ENCODE data around the gene METTL5.
"Not testable (repeated sequence)": the region's sequence is repeated elsewhere in the genome, so short reads cannot be mapped to it uniquely, and the experiment has no call there.

The METTL5 gene

GRCh38 chr2:169853041-169853668 is 28.4 kb upstream of the METTL5 start:
- H3K4me2 ChIP-seq (ENCODE audit: low read depth, low read length) = no peak overlapping the region
- H2AFZ ChIP-seq (ENCODE audit: low read length) = no peak overlapping the region

DNA sequence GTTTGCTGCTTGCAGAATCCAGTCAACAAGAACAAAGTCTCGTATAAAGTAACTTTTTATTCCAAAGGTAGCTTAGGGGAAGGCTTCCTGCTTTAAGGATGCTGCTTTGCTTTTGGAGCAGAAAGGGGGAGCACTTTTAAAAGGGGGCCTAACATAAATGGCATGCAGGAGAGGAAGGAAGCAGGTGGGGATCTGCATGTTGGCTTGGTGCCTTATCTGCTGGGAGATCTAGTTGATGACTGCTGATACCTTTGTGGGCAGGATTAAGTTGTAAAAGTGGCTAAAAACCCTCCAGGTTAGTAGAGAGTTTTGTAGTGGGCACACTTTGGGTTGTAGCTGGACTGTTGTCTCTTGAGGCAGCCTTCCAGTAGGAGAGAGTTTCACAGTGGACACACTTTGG is 25.0 kb upstream of the METTL5 start:
- Histone ChIP-seq H3K9me2 (replicated peaks; ENCODE audit: insufficient read depth, low read length) (no peaks in the 10 kb centered on the region), H3K27ac (ENCODE audit: low read length) (no peak overlapping the region), H3K4me3 (ENCODE audit: low read length) (no peak overlapping the region), H3K79me2 (ENCODE audit: low read length) (peaks cover 64% of the 10 kb centered on the region), H3K9me3 (replicated peaks; ENCODE audit: insufficient read depth, low read length) (no peaks in the 10 kb centered on the region), H3K4me2 (ENCODE audit: low read depth, low read length) (no peak overlapping the region), H3K36me3 (replicated peaks; ENCODE audit: insufficient read depth, low read length) (no peaks in the 10 kb centered on the region), H4K20me1 (ENCODE audit: insufficient read depth, low read length) (no peaks in the 10 kb centered on the region; the same call in 1 of the 2 replicates), H3K27me3 (replicated peaks; ENCODE audit: insufficient read depth, low read length) (no peaks in the 10 kb centered on the region), H3K4me1 (ENCODE audit: low read length) (no peaks in the 10 kb centered on the region), H3F3A (ENCODE audit: insufficient read depth, low read length) (no peaks in the 10 kb centered on the region), H2AFZ (ENCODE audit: low read length) (no peak overlapping the region), H3K9ac (ENCODE audit: low read length) (no peak overlapping the region)
- DNase-seq = no peak
- TF ChIP-seq EZH2phosphoT487 (IDR thresholded peaks at IDR 0.05; ENCODE audit: low read length) (no peak), CTCF (IDR thresholded peaks at IDR 0.05; ENCODE audit: low read length) (no peak), EZH2 (optimal IDR thresholded peaks at IDR 0.05; ENCODE audit: low read depth, low read length) (no peak)

More at GRCh38 chr2:169853041-169853668, 28.4 kb upstream of the METTL5 start:
- H3K4me3 ChIP-seq (ENCODE audit: low read length) = no peak overlapping the region
- no peaks in the 10 kb centered on the region for H3F3A ChIP-seq (ENCODE audit: insufficient read depth, low read length)
- H3K9me2 ChIP-seq (replicated peaks; ENCODE audit: insufficient read depth, low read length) = no peaks in the 10 kb centered on the region
- no peaks in the 10 kb centered on the region for H3K27me3 ChIP-seq (replicated peaks; ENCODE audit: insufficient read depth, low read length)
- H3K9me3 ChIP-seq (replicated peaks; ENCODE audit: insufficient read depth, low read length) = no peaks in the 10 kb centered on the region
- no peak overlapping the region for H3K9ac ChIP-seq (ENCODE audit: low read length)
- H3K27ac ChIP-seq (ENCODE audit: low read length) = no peak overlapping the region
- no peaks in the 10 kb centered on the region for H3K36me3 ChIP-seq (replicated peaks; ENCODE audit: insufficient read depth, low read length)
- peaks cover 50% of the 10 kb centered on the region for H3K79me2 ChIP-seq (ENCODE audit: low read length)
- no peaks in the 10 kb centered on the region for H3K4me1 ChIP-seq (ENCODE audit: low read length)
- no peaks in the 10 kb centered on the region for H4K20me1 ChIP-seq (ENCODE audit: insufficient read depth, low read length)
- DNase-seq = no peak
- no peak for TF ChIP-seq CTCF (IDR thresholded peaks at IDR 0.05; ENCODE audit: low read length)
- TF ChIP-seq EZH2phosphoT487 (IDR thresholded peaks at IDR 0.05; ENCODE audit: low read length) = no peak
- no peak for TF ChIP-seq EZH2 (optimal IDR thresholded peaks at IDR 0.05; ENCODE audit: low read depth, low read length)

DNA sequence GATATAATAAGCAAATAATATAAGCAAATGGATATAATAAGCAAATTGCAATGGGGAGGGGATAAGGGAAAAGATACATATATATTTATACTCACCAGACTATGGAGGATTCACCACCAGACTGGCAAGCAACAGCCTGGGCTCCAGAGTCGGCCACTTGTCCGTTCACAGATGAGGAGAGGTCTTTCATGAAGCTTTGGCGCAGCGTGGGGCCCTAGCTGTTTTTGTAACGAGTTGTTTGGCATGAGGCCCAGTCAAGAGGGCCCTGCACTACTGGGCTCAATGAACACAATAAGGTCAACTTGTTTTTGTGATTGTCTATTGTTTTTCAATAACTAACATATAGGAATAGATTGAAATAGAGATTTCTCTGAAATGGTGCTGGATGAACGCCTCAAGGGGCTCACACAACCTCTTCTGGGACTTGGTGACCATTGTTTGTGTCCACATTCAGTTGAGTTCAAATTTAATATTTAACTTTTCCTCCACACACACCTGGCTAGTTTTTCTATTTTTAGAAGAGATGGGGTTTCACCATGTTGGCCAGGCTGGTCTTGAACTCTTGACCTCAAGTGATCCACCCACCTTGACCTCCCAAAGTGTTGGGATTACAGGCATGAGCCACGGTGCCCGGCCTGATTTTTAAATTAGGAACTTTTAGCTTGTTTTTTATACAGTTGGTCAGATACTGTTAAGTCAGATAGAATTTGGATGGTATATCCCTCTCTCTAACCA is 24.4 kb upstream of the METTL5 start:
- H3F3A ChIP-seq (ENCODE audit: insufficient read depth, low read length); H4K20me1 ChIP-seq (ENCODE audit: insufficient read depth, low read length); H3K9me2 ChIP-seq (replicated peaks; ENCODE audit: insufficient read depth, low read length); DNase-seq; H3K27me3 ChIP-seq (replicated peaks; ENCODE audit: insufficient read depth, low read length); H3K36me3 ChIP-seq (replicated peaks; ENCODE audit: insufficient read depth, low read length); H2AFZ ChIP-seq (ENCODE audit: low read length); H3K4me3 ChIP-seq (ENCODE audit: low read length); H3K9ac ChIP-seq (ENCODE audit: low read length); H3K27ac ChIP-seq (ENCODE audit: low read length); H3K9me3 ChIP-seq (replicated peaks; ENCODE audit: insufficient read depth, low read length); H3K4me1 ChIP-seq (ENCODE audit: low read length); H3K4me2 ChIP-seq (ENCODE audit: low read depth, low read length): not testable (repeated sequence)
- H3K79me2 ChIP-seq (ENCODE audit: low read length) = peaks cover 67% of the 10 kb centered on the region

- Histone ChIP-seq H3K9ac (ENCODE audit: low read length) (no peak overlapping the region), H3K79me2 (ENCODE audit: low read length) (peaks cover 69% of the 10 kb centered on the region), H3K9me2 (replicated peaks; ENCODE audit: insufficient read depth, low read length) (no peaks in the 10 kb centered on the region), H3F3A (ENCODE audit: insufficient read depth, low read length) (no peaks in the 10 kb centered on the region), H3K4me1 (ENCODE audit: low read length) (no peaks in the 10 kb centered on the region), H3K27me3 (replicated peaks; ENCODE audit: insufficient read depth, low read length) (no peaks in the 10 kb centered on the region), H4K20me1 (ENCODE audit: insufficient read depth, low read length) (no peaks in the 10 kb centered on the region; the same call in 1 of the 2 replicates), H3K4me2 (ENCODE audit: low read depth, low read length) (no peak overlapping the region), H3K36me3 (replicated peaks; ENCODE audit: insufficient read depth, low read length) (no peaks in the 10 kb centered on the region), H3K4me3 (ENCODE audit: low read length) (no peak overlapping the region), H3K27ac (ENCODE audit: low read length) (no peak overlapping the region), H3K9me3 (replicated peaks; ENCODE audit: insufficient read depth, low read length) (no peaks in the 10 kb centered on the region), H2AFZ (ENCODE audit: low read length) (no peak overlapping the region)
- TF ChIP-seq EZH2 (optimal IDR thresholded peaks at IDR 0.05; ENCODE audit: low read depth, low read length) = no peak
- TF ChIP-seq CTCF (IDR thresholded peaks at IDR 0.05; ENCODE audit: low read length) = no peak
- TF ChIP-seq EZH2phosphoT487 (IDR thresholded peaks at IDR 0.05; ENCODE audit: low read length) = no peak
- no peak for DNase-seq
Observed at GRCh38 chr2:169845016-169845415, 20.3 kb upstream of the METTL5 start.

- H3K79me2 ChIP-seq (ENCODE audit: low read length) = peaks cover 83% of the 10 kb centered on the region
- H3K4me2 ChIP-seq (ENCODE audit: low read depth, low read length); H3K4me1 ChIP-seq (ENCODE audit: low read length); H2AFZ ChIP-seq (ENCODE audit: low read length); H3K9me2 ChIP-seq (replicated peaks; ENCODE audit: insufficient read depth, low read length); H3K9ac ChIP-seq (ENCODE audit: low read length); H3K27ac ChIP-seq (ENCODE audit: low read length); H3F3A ChIP-seq (ENCODE audit: insufficient read depth, low read length); H3K27me3 ChIP-seq (replicated peaks; ENCODE audit: insufficient read depth, low read length); H3K36me3 ChIP-seq (replicated peaks; ENCODE audit: insufficient read depth, low read length); DNase-seq; H3K4me3 ChIP-seq (ENCODE audit: low read length); H3K9me3 ChIP-seq (replicated peaks; ENCODE audit: insufficient read depth, low read length); H4K20me1 ChIP-seq (ENCODE audit: insufficient read depth, low read length): not testable (repeated sequence)
Observed at GRCh38 chr2:169841625-169842024, 16.9 kb upstream of the METTL5 start.
